H9 (cell line): Measurements from ENCODE around the gene USP40. TPM values are rescaled to one million over a fixed set of nuclear protein-coding genes. Genes with fewer than 3 reads are reported as not detected.

Source experiments
- DNase-seq: peaks from one replicate; pipeline ENCODE4 v3.0.0-alpha.2; 2017
- H2AFZ ChIP-seq: one replicate; pipeline ENCODE4 v1.6.1; 2013; ENCODE audit warnings: mild to moderate bottlenecking, low read length, control low read depth, moderate library complexity
- H2AK5ac ChIP-seq: 2 replicates; pipeline ENCODE4 v1.6.1; 2013; ENCODE audit warnings: low read length, control low read depth, mixed read lengths; ENCODE audit not compliant: insufficient read length
- H2BK120ac ChIP-seq: one replicate; pipeline ENCODE4 v1.6.1; 2013; ENCODE audit warnings: low read depth, mild to moderate bottlenecking, low read length, control low read depth, inconsistent platforms; ENCODE audit not compliant: poor library complexity, severe bottlenecking
- H2BK12ac ChIP-seq: 2 replicates; pipeline ENCODE4 v1.6.1; 2013; ENCODE audit warnings: low read length, control low read depth, mixed read lengths, low read depth; ENCODE audit not compliant: insufficient read length
- H2BK15ac ChIP-seq: 2 replicates; pipeline ENCODE4 v1.6.1; 2013; ENCODE audit warnings: low read depth, low read length, control low read depth
- H2BK20ac ChIP-seq: one replicate; pipeline ENCODE4 v1.6.1; 2013; ENCODE audit warnings: low read depth, mild to moderate bottlenecking, low read length, control low read depth, inconsistent platforms; ENCODE audit not compliant: poor library complexity, severe bottlenecking
- H2BK5ac ChIP-seq: 2 replicates; pipeline ENCODE4 v1.6.1; 2013; ENCODE audit warnings: low read length, control low read depth, mixed read lengths; ENCODE audit not compliant: insufficient read length
- H3K14ac ChIP-seq: 2 replicates; pipeline ENCODE4 v1.6.1; 2013; ENCODE audit warnings: low read length, control low read depth; ENCODE audit not compliant: insufficient read depth
- H3K18ac ChIP-seq: 2 replicates; pipeline ENCODE4 v1.6.1; 2013; ENCODE audit warnings: low read depth, mild to moderate bottlenecking, mixed read lengths, low read length, control low read depth; ENCODE audit not compliant: insufficient read length
- H3K23ac ChIP-seq: 2 replicates; pipeline ENCODE4 v1.6.1; 2013; ENCODE audit warnings: low read length, control low read depth, mixed read lengths, low read depth; ENCODE audit not compliant: insufficient read length
- H3K23me2 ChIP-seq: 2 replicates; pipeline ENCODE4 v1.6.1; 2013; ENCODE audit warnings: low read depth, mild to moderate bottlenecking, mixed read lengths, low read length, control low read depth; ENCODE audit not compliant: insufficient read length, poor library complexity, severe bottlenecking
- H3K27ac ChIP-seq: 2 replicates; pipeline ENCODE4 v1.5.1; 2013; ENCODE audit warnings: low read length, control low read depth, mixed read lengths, low read depth; ENCODE audit not compliant: insufficient read length
- H3K27me3 ChIP-seq: 2 replicates; pipeline ENCODE4 v1.6.1; 2013; ENCODE audit warnings: low read length, control low read depth, inconsistent platforms; ENCODE audit not compliant: insufficient read depth
- H3K4ac ChIP-seq: 2 replicates; pipeline ENCODE4 v1.6.1; 2013; ENCODE audit warnings: low read depth, mild to moderate bottlenecking, control low read depth, inconsistent platforms, low read length, moderate library complexity
- H3K4me1 ChIP-seq: 2 replicates; pipeline ENCODE4 v1.6.1; 2013; ENCODE audit warnings: low read length, control low read depth, inconsistent platforms; ENCODE audit not compliant: insufficient read depth
- H3K4me2 ChIP-seq: 2 replicates; pipeline ENCODE4 v1.6.1; 2013; ENCODE audit warnings: low read length, control low read depth, mixed read lengths; ENCODE audit not compliant: insufficient read length, insufficient read depth
- H3K56ac ChIP-seq: 2 replicates; pipeline ENCODE4 v1.6.1; 2013; ENCODE audit warnings: low read depth, mild to moderate bottlenecking, mixed read lengths, low read length, control low read depth; ENCODE audit not compliant: insufficient read length
- H3K79me1 ChIP-seq: 2 replicates; pipeline ENCODE4 v1.6.1; 2013; ENCODE audit warnings: low read depth, mild to moderate bottlenecking, moderate library complexity, low read length, control low read depth, inconsistent platforms; ENCODE audit not compliant: insufficient read depth, poor library complexity, severe bottlenecking
- H3K79me2 ChIP-seq: 2 replicates; pipeline ENCODE4 v1.6.1; 2013; ENCODE audit warnings: low read length, control low read depth, inconsistent platforms; ENCODE audit not compliant: insufficient read depth
- H3K9ac ChIP-seq: 2 replicates; pipeline ENCODE4 v1.6.1; 2013; ENCODE audit warnings: low read length, control low read depth, mixed read lengths; ENCODE audit not compliant: insufficient read length; ENCODE audit errors: extremely low read depth
- H3K9me3 ChIP-seq: one replicate; pipeline ENCODE4 v1.6.1; 2013; ENCODE audit warnings: low read depth, low read length, inconsistent platforms; ENCODE audit not compliant: control insufficient read depth
- H3T11ph ChIP-seq: one replicate; pipeline ENCODE4 v1.6.1; 2013; ENCODE audit warnings: mild to moderate bottlenecking, low read length, control low read depth, inconsistent platforms
- H4K20me1 ChIP-seq: one replicate; pipeline ENCODE4 v1.6.1; 2013; ENCODE audit not compliant: control insufficient read depth, insufficient read length, insufficient read depth
- H4K5ac ChIP-seq: 2 replicates; pipeline ENCODE4 v1.6.1; 2013; ENCODE audit warnings: low read depth, mild to moderate bottlenecking, mixed read lengths, low read length, control low read depth; ENCODE audit not compliant: insufficient read length
- H4K8ac ChIP-seq: replicated peaks from 2 replicates; pipeline ENCODE4 v1.6.1; 2013; ENCODE audit warnings: low read length, control low read depth, mixed read lengths, low read depth; ENCODE audit not compliant: insufficient read length
- H4K91ac ChIP-seq: 2 replicates; pipeline ENCODE4 v1.6.1; 2013; ENCODE audit warnings: low read depth, mild to moderate bottlenecking, moderate library complexity, mixed read lengths, low read length, control low read depth; ENCODE audit not compliant: insufficient read length
- H3K27ac Mint-ChIP-seq, 3 experiments: 2 replicates in 2 of 3; 3 replicates in 1 of 3; pipeline ENCODE4 v1.8.0; 2020 to 2021; ENCODE audit warnings: mixed read lengths in 3 of 3, mild to moderate bottlenecking in 1 of 3, moderate library complexity in 1 of 3
- H3K27me3 Mint-ChIP-seq: 2 replicates; pipeline ENCODE4 v1.8.0; 2021; ENCODE audit warnings: low read depth, mild to moderate bottlenecking, moderate library complexity, mixed read lengths
- H3K36me3 Mint-ChIP-seq, 3 experiments: 2 replicates in 2 of 3; 3 replicates in 1 of 3; pipeline ENCODE4 v1.8.0; 2020 to 2021; ENCODE audit warnings: low read depth in 3 of 3, mixed read lengths in 3 of 3; ENCODE audit not compliant: insufficient read depth in 1 of 3
- H3K4me1 Mint-ChIP-seq, 2 experiments: 2 replicates each; pipeline ENCODE4 v1.8.0; 2020; ENCODE audit warnings: mixed read lengths in 2 of 2
- H3K4me3 Mint-ChIP-seq, 2 experiments: 2 replicates in 1 of 2; 3 replicates in 1 of 2; pipeline ENCODE4 v1.8.0; 2020 to 2021; ENCODE audit warnings: mild to moderate bottlenecking in 2 of 2, mixed read lengths in 2 of 2, moderate library complexity in 1 of 2
- H3K9me3 Mint-ChIP-seq, 2 experiments: 2 replicates in 1 of 2; 3 replicates in 1 of 2; pipeline ENCODE4 v1.8.0; 2020; ENCODE audit warnings: mild to moderate bottlenecking in 2 of 2, mixed read lengths in 2 of 2, moderate library complexity in 1 of 2
- WGBS: extraction: QIAGEN DNeasy Blood & Tissue Kit; methylation state at CpG from one replicate; pipeline ENCODE4 v1.1.7; 2013; ENCODE audit warnings: missing lambda C conversion rate, low lambda C conversion rate, mixed read lengths; ENCODE audit not compliant: insufficient read length; ENCODE audit errors: extremely low coverage; 5-methylcytosine and 5-hydroxymethylcytosine counted together
- total RNA-seq: library from RNA; stranded (reverse); gene quantifications from 2 replicates; pipeline ENCODE4 v1.2.1, GENCODE V29; 2021
- TF ChIP-seq, protein P1 (sequence below): fragments of 200-600 bp; sonication (generic); conservative IDR thresholded peaks from 3 replicates; pipeline ENCODE4 v1.8.0; 2021; ENCODE audit warnings: antibody characterized with exemption, mild to moderate bottlenecking

The USP40 gene
- total RNA-seq, 1 experiment from 2014 or later, result 7.5 TPM

DNA sequence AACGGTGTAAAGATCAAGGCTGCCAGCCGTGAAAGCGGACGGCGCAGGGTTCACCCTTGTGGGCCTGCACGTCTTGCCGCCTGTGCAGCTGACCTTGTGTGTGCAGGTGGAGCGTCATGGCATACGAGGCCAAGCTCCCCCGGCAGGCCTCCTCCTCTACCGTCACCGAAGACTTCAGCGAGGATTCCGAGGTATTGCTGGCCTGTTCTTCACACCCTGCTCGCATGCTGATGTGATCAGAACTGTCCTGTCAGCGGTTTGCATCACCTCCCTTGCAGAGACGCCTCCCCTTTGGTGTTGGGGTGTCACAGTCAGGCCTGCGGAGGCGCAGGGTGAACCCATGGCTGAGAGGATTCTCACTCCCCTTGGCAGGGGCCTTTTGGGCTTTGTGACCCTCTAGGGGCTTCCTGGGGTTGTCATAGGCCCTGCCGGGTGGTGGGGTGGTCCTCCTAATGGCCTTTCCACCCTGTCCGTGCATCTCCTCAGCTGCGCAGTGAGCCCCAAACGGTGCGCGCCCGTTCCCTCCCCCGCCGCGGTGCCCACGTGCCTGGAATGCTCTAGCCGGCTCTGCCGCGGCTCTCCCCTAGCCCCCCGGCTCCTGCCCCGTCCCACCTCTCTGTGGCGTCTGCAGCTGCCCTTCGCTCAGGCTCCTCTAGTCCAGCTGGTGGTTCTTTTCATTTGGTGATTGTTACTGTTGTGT lies 119.8 kb downstream of the USP40 start:
- peak overlapping the region in 2 of 3 experiments; percentile 40 to 55; a peak in 1 of 7 replicates for H3K27ac Mint-ChIP-seq

More for the DNA sequence above, 119.8 kb downstream of the USP40 start:
- H2BK12ac ChIP-seq, result no peak overlapping the region
- no peak overlapping the region for H4K5ac ChIP-seq
- no peak overlapping the region for H3K4me2 ChIP-seq
- H3T11ph ChIP-seq, result no peak overlapping the region
- Mint-ChIP-seq H3K27me3 (no peaks in the 10 kb centered on the region; the same call in none of the 2 replicates), H3K4me1 (peaks cover 7 to 15% of the 10 kb centered on the region in 2 experiments), H3K9me3 (no peaks in the 10 kb centered on the region; a peak in 1 of 5 replicates), H3K4me3 (no peak overlapping the region), H3K36me3 (peaks cover 13 to 14% (median 13%) of the 10 kb centered on the region in 3 experiments)
- 0 out of 2 replicates have a peak, but pooled peaks cover 2% of the 10 kb centered on the region for H3K4me1 ChIP-seq
- H3K14ac ChIP-seq, result no peak overlapping the region
- H3K79me1 ChIP-seq, result no peaks in the 10 kb centered on the region
- H3K9ac ChIP-seq, result no peak overlapping the region
- H3K27me3 ChIP-seq, result no peaks in the 10 kb centered on the region
- no peaks in the 10 kb centered on the region for H3K79me2 ChIP-seq
- DNase-seq, result no peak
- no peak overlapping the region for H3K56ac ChIP-seq
- no peak overlapping the region for H2BK120ac ChIP-seq
- no peak overlapping the region for H2BK5ac ChIP-seq
- no CpG with 5 or more reads among the region's 37 CpGs for WGBS
- no peak overlapping the region for H3K4ac ChIP-seq
- no peak overlapping the region for H2BK20ac ChIP-seq
- no peak overlapping the region for H2AFZ ChIP-seq
- H2AK5ac ChIP-seq, result no peak overlapping the region
- H3K23me2 ChIP-seq, result no peaks in the 10 kb centered on the region
- H3K27ac ChIP-seq, result no peak overlapping the region
- no peak overlapping the region for H3K23ac ChIP-seq
- no peaks in the 10 kb centered on the region for H4K20me1 ChIP-seq
- TF ChIP-seq, protein P1, sequence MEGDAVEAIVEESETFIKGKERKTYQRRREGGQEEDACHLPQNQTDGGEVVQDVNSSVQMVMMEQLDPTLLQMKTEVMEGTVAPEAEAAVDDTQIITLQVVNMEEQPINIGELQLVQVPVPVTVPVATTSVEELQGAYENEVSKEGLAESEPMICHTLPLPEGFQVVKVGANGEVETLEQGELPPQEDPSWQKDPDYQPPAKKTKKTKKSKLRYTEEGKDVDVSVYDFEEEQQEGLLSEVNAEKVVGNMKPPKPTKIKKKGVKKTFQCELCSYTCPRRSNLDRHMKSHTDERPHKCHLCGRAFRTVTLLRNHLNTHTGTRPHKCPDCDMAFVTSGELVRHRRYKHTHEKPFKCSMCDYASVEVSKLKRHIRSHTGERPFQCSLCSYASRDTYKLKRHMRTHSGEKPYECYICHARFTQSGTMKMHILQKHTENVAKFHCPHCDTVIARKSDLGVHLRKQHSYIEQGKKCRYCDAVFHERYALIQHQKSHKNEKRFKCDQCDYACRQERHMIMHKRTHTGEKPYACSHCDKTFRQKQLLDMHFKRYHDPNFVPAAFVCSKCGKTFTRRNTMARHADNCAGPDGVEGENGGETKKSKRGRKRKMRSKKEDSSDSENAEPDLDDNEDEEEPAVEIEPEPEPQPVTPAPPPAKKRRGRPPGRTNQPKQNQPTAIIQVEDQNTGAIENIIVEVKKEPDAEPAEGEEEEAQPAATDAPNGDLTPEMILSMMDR, result no peak
- no peak overlapping the region for H4K91ac ChIP-seq
- H3K18ac ChIP-seq, result no peak overlapping the region
- no peak overlapping the region for H4K8ac ChIP-seq
- no peaks in the 10 kb centered on the region for H3K9me3 ChIP-seq
- no peak overlapping the region for H2BK15ac ChIP-seq
